HG03025 (cell line): ENCODE results near the gene BRI3BP.
"Not testable (repeated sequence)": the region's sequence is repeated elsewhere in the genome, so short reads cannot be mapped to it uniquely, and the experiment has no call there.

Experiments used
- ATAC-seq: cut with Tn5 transposase; IDR thresholded peaks from one replicate; pipeline ENCODE4 v1.9.1; 2021; ENCODE audit warnings: mild to moderate bottlenecking, moderate library complexity; ENCODE audit not compliant: unreplicated experiment, low FRiP score

BRI3BP gene

DNA sequence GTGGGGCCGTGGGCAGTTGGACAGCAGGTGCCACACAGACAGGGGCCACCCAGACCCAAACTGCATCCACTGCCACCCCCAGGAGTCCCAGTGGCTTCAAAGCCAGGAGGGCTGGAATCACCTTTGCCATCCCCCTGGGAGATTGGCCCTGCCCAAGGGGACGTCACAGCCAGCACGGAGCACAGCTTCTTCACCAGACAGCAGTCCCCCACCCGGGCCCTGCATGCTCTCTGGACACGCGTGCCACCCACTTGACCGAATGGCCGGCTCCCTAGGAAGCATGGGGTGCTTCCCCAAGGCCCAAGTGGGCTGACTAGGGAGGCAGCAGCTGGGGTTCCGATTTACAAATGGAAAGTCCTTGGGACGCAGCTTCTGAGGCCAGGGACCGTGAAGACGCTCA, 21.8 kb upstream of the BRI3BP start:
- ATAC-seq, result no peak

DNA sequence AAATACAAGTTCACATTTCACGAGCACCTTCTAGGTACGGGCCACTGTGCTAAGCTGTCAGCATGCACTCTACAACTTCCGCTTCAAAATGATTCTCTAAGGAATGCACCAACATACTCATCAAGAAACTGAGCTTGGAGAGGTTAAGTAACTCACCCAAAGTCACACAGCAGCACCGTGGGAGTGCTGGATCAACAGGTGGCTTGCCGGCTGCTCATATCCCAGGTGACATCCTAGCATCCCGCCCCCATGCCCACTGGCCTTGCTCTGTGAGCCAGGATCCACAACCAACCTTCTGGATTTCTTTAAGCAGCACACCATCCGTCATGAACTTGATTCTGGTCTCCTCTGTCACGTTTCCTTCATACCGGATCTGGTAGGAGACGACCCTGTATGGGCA, 21.2 kb upstream of the BRI3BP start:
- ATAC-seq, result no peak

DNA sequence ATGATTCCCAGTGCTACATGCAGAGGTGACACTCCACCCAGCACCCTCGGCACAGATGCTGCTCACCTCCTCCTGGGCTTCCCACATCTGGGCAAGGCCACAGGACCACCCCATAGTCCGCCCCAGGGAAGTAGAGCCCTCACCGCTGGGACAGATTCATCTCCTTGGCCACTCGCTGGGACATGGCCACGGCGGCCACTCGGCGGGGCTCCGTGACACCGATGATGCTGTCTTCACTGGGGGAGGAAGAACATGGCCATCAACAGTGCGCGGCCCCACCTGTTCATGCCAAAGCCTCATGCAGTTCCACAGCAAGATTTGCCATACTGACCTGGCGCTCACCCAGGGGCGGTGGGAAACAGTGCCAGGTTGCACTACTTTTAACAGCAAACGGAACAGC, 18.2 kb upstream of the BRI3BP start:
- no peak for ATAC-seq

DNA sequence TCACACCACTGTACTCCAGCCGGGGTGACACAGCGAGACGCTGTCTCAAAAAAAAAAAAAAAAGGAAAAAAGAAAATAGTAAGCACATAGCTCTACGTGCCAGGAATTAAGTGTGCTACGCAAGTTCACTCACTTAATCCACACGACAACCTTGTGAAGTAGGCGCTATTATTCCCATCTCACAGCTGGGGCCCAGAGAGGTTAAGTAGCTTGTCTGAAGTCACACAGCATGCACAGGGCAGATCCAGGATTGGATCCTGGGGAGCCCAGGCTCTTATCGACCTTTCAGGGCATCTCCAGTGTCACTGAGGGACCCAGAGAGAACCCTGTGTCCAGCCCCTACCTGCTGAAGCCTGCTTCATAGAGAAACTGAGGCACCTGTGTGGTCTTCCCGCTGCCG, 16.4 kb upstream of the BRI3BP start:
- no peak for ATAC-seq

DNA sequence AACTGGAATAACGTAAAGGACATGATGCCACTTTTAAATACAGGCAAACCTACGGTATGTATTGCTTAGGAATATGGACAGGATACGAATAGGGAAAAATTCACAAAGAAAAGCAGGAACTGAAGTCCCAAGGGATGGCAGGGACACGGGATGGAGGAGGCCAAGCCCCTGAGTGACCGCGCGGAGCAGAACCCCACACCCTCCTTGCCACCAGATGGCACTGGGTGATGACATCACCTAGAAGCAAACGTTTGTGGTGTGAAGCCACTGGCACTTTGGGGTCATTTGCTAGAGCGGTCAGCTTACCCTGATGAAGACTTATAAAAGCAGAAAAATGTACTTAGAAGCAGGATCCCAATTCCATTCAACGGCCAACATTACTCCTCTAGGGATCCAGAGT, 13.9 kb upstream of the BRI3BP start:
- ATAC-seq, result no peak

DNA sequence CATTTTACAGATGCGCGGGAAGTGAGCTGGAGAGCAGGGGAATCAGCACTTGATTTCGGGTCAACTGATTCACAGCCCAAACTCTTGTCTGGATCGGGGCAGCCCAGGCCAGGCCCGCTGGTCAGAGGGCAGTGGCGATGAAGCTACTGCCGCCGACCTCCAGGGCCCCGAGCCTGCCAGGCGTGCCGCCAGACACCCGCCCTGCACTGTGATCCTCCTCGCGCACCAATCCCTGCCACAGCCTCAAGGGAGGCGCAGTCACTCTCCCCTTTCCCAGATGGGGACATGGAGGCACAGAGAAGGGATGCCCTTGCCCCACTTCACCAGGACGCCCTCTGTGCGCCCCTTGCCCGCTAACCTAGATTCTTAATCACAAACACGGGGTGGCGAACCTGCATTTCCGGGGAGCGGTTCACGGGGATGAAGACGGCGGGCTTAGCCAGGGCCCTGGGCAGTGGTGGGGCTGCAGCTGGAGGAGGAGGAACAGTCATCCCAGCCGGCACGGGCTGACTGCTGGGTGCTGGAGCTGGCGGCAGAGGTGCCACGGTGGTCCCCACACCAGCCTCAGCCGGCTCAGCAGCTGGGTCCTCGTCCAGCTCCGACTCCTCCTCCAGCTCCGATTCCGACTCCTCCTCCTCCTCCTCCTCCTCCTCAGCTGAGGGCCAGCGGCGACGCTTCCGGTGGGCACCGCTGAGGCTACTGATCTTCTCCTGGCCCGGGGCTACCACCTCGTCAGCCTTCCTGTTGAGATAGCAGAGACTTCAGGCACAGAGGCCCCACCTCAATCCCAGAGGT, 13.2 kb upstream of the BRI3BP start:
- ATAC-seq, result no peak

DNA sequence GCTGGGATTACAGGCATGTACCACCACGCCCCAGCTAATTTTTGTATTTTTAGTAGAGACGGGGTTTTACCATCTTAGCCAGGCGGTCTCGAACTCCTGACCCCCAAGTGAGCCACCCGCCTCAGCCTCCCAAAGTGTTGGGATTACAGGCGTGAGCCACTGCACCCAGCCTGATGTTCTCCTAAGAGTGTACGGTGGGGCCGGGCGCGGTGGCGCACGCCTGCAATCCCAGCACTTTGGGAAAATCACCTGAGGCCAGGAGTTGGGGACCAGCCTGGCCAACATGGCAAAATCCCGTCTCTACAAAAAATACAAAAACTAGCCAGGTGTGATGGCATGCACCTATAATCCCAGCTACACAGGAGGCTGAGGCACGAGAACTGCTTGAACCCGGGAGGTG, 6.6 kb upstream of the BRI3BP start:
- not testable (repeated sequence) for ATAC-seq

DNA sequence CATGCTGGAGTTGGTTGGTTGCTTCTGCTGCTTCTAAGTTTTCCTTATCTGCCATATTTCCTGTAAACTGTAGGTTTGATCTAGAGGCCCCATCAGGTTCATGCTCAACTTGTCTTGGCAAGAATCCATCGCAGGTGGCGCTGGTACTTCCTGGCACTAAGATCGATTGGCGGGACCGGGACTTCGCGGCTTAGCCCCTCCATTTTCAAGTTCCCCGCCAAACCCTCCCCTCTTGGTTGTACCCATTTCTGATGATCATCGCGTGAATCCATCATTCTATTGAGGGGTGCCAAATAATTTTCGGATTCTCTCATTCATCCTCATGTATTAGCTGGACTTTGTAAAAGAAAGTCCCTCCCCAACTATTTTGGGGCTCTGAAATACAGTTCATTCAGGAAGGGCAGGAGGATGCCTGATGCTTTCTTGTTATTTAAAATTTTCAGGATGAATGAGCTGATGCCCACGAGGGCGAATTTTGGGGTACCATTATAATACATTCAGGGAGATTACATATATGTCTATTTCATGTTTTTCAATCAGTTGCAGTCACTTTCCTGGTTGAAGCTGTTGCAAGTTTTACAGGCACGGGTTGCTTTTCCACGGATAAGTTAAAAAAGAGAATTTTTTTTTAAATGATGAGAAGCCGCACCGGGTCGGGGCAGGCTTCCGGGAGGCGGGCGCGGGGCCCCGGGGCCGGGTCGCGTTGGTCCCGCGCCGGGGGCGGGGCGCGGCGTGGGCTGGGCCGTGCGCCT, 395 bp upstream of the BRI3BP start:
- ATAC-seq, result no peak

DNA sequence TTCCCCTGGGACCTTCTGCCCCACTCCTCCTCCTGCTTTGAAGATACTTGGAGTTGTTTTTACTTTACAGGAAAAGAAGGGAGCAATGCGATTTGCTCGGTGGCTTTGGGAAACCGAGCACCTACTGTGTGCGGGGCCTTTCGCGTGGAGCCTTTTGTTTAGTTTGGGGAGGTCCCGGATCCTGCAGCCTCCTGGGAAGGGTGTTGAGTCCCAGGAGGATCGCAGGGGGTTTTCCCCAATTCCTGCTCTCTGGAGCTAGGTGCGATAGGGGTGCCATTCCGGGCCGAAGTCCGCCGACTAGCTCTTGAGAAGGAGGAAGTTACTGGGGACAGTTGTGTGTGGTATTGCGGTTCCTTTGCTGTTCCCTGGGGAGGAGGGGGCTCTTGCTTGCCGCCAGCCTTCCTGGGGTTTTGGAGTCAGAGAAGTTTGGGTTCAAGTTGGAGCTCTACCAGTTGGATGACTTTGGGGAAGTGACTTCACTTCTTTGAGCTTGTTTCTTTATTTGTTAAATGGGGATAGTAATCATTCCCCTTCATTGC, 1.1 kb downstream of the BRI3BP start:
- ATAC-seq, result no peak

DNA sequence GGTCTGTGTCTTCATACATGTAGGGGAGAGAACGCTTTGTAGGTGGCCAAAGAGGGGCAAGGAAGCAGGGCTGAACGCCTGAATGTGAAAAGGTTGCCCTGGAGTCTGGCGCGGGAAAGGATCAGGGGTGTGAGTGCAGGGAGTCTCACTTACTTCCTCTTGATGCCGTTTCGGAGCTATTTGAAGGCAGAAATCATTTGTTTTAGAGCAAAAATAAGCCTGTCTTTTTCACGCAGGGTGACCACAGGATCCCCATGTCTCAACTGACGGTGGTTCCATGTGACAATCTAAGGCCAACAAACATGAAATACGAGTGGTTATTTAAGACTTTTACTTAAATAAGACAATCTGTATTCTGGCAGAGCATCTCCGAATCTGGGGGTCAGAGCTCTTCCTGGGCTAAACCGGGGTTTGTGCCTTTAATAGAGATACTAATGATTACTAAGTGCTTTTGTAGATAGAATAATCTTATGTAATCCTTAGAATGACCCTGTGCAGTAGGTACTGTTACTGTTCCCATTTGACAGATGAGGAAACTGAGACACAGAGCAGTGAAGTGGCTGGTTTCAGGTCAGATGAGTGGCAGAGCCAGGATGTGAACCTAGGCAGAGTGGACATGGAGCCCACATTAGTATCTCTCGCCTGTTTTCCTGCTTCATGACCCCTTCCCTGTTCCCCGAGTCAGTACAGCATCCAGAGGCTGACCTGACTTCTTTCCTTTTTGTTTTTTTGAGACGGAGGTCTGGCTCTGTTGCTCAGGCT, 1.9 kb downstream of the BRI3BP start:
- ATAC-seq, result no peak

DNA sequence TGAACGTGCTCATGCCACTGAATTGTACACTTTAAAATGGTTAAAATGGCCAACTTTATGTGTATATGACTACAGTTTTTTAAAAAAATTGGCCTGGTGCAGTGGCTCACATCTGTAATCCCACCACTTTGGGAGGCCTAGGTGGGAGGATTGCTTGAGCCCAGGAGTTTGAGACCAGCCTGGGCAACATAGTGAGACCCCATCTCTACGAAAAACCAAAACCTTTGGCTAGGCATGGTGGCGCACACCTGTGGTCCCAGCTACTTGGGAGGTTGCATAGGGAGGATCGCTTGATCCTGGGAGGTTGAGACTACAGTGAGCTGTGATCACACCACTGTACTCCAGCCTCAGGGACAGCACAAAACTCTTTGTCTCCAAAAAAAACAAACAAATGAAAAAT, 5.3 kb downstream of the BRI3BP start:
- ATAC-seq, result no peak

DNA sequence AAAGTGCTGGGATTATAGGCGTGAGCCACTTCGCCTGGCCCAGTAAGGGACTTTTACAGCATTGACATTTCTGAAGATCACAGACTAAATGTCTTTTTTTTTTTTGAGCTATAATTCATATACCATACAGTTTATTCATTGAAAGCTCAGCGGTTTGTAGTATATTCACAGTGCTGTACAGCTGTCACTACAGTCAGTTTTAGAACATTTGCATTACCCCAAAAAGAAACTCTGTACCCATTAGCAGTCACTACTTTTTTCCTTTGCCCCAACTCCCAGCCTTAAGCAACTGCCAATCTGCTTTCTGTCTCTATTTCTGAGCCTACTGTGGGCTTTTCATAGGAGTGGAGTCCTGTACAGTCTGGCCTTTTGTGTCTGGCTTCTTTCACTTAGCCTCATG, 8.2 kb downstream of the BRI3BP start:
- ATAC-seq, result no peak

DNA sequence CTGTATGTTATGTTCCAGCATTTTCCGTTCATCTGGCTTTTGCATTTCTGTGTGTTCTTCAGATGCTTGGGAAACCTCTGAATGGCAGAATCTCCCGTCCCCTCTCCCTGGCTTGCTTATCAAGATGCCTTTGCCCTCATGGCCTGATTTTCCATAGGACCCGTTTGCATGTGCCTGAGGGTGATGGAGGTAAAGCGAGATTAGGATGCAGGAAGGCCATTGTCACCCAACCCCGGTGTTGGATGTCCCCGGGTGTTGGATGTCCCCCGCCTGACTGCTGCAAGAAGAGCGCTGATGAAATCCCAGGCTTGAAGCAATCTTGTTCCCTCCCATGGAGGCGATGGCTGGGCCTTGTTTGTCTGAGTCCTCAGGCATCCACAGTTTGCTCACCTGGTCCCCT, 9.6 kb downstream of the BRI3BP start:
- no peak for ATAC-seq

DNA sequence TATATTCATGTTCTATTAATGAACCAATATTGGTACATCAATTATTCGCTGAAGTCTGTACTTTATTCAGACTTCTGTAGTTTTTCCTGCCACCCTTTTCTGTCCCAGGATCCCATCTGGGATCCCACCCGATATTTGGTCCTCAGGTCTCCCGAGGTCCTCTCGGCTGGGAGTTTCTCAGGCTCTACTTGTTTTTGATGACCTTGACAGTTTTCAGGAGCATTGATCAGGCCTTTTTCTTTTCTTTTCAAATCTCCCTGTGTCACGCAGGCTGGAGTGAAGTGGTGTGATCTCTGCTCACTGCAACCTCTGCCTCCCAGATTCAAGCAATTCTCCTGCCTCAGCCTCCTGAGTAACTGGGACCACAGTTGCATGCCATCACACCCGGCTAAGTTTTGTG, 11.2 kb downstream of the BRI3BP start:
- no peak for ATAC-seq

DNA sequence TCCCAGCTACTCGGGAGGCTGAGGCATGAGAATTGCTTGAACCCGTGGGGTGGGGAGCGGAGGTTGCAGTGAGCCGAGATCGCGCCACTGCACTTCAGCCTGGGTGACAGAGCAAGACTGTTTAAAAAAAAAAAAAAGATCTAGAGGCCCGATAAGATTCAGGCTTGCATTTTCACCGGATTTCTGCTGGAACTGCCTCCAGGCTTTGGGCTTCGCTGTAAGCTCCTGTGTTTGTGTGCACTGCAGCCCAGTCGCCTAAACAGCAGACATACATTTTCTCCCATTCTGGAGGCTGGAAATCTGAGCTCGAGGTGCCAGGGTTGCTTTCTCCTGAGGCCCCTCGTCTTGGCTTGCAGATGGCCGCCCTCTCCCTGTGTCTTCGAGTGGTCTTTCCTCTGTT, 12.2 kb downstream of the BRI3BP start:
- ATAC-seq, result no peak

DNA sequence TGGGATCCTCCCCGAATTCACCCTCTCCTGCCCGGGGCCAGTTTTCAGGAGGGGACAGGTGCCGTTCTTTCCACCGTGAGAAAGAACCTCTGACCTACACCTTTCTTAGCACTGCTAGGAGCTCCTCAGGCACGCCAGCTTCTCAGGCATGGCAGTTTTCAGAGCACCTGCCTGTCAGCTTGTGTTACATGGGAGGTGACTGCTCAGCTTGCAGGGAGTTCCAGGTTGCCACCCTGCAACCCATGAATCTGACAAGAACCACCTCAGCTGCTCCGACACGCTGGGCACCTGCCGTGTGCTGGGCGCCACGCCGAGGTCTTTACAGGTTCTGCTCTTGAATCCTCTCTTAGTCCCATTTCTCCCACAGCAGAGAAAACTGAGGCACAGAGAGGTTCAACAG, 12.9 kb downstream of the BRI3BP start:
- no peak for ATAC-seq

DNA sequence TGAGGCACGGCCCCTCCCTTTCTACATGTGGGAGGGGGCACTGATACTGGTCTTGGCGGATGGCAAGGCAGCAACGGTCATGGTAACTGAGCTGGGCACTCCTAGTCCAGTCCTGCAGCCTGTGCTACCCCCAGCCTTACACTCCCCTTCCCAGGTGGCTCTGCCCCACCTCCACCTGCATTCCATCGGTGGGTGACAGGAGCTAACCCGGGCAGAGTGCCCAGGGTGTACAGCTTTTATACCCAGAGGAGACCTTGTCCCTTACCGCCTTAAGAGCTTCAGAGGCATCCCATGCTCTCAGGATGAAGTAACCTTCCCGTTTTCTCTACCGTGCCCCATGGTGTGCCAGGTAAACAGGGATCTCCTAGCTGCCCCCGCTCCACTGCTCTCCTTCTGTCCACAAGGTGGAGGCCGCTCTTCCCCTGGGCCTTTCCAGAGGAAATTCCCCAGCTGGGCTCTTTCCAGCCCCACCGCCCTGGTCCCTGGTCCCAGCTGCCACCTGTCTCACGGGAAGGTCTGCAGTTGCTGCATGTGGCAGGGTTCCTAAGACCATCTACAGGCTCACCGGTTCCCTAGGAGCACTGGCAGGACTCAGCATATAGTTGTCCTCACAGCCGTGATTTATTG, 20.5 kb downstream of the BRI3BP start:
- no peak for ATAC-seq

DNA sequence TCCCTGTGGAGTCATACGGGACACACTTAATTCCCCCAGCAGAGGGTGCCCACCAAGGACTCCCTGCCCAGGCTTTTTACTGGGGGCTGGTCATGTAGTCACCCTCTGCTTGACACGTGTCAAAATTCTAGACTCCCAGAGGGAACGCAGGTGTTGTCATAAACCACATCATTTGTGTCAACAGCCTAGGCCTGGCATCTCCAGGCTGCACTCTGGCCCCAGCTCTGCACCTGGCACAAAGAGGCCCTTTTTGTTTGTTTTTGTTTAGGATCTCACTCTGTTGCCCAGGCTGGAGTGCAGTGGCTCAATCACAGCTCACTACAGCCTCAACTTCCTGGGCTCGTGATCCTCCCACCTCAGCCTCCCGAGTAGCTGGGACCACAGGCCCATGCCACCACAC, 21.1 kb downstream of the BRI3BP start:
- ATAC-seq, result no peak

DNA sequence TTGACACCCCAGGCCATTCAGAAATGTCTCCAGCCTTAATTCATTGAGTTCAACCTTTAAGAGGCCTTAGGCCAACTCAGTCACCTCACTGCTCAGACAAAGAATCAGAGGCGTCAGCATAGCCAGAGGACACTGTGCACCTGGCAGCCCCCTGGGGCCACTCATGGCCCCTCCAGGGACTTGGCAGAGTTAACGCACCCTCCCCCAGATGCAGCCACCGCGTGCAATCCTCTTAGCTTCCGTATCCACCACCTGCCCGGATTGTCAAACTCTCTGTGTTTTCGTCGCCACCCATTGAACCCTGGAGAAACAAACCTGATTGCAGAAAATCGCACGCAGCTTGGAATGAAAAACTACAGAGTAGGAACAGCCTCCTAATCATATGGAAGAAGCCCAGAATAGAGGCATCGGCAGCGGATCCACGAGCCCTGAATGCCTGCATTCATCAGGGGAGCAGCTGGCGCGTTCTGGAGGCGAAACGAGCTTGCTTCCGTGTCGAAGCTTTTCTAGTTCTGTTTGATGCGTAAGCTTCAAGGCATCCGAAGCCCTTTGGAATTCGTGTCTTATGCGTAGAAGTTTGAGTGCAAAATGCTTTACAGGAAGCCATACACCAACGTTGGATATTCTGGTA, 22.4 kb downstream of the BRI3BP start:
- ATAC-seq, result no peak

DNA sequence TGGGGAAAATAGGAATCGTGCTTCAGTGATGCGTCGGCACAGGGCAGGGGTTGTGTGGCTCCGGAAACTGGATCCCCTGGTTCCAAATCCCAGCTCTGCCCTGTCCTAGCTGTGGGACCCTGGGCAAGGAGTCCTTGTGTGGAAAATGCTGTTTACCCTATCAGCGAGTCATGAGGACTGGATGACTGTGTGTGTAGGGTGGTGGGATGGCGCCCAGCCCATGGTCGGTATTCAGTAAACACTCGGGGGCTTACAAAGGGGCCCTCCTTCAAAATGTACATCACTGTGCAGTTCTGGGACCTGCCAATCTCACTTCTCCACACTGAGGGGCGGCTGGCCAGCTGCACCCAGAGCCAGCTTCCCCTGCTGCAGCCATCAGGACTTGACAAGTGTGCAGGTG, 24.4 kb downstream of the BRI3BP start:
- ATAC-seq, result no peak
